ENCODE results near the gene DDX10.

Gene DDX10

GRCh38 chr11:108662700-108663099, 2.2 kb upstream of the DDX10 start:
- no peak for DNase-seq

DNA sequence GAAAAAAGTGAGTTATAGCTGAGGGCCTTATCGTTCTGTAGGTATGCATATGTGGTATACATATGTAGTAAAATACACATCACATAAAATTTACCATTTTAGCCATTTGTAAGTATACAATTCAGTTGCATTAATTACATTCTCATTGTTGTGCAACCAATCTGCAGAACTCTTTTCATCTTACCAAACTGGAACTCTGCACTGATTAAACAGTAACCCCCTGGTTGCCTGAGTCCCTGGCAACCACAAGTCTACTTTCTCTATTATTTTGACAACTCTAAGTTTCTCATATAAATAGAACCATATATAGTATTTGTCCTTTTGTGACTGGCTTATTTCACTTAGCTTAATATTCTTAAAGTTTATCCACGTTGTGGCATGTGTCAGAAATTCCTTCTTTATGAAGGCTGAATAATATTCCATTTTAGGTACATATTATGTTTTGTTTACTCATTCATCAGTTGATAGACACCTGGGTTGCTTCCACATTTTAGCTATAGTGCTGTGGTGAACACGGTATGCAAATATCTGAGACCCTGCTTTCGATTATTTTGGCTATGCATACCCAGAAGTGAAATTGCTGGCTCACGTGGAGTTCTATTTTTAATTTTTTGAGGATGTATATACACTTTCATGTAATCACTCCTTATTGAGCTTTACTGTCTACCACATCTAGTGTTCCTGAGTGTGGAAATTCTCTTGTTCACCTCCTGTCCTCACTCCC, 1.6 kb upstream of the DDX10 start:
- DNase-seq, result no peak

GRCh38 chr11:108666373-108666772, 1.5 kb downstream of the DDX10 start:
- DNase-seq, result no peak

- no peak for DNase-seq
Measured at GRCh38 chr11:108669286-108669685, 4.4 kb downstream of the DDX10 start.

- DNase-seq, result no peak
Measured at GRCh38 chr11:108669711-108670110, 4.8 kb downstream of the DDX10 start.

GRCh38 chr11:108670451-108670850, 5.6 kb downstream of the DDX10 start:
- DNase-seq, result no peak

DNA sequence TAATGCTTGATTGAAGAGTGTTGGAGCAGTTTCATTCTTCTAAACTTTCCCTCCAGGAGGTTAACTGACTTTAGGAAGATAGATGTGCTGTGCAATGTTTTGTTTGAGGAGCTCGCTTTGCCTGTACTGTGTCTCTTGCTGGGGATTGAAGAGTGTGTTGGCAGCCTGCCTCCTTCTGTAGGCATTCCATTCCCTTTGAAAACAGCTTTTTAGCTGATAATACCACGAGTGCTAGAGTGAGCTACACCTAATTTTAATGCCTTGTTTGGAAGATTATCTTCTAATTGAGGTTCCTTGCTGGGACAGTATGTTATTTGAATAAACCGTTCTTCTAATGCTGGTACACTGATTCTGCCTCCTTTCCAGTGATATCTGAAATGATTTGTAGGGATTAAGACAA, 7.2 kb downstream of the DDX10 start:
- no peak for DNase-seq

DNA sequence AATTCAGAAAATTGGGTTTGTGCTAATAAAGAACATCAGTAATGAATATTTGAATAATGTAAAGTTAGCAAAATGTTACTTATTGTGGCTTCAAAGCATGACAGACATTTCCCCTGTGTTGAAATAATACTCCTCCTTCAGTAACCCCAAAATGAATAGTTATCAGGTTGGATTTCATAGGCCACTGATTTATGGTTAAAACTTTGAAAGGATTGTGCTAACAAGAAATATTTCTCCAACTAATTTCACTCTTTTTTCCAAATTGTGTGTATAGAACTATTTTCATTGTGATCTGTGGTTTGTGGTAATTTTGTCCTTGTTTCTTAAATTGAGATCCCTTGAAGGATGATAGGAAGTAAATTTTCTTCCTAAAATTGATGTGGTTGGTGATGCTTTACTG, 7.9 kb downstream of the DDX10 start:
- no peak for DNase-seq

DNA sequence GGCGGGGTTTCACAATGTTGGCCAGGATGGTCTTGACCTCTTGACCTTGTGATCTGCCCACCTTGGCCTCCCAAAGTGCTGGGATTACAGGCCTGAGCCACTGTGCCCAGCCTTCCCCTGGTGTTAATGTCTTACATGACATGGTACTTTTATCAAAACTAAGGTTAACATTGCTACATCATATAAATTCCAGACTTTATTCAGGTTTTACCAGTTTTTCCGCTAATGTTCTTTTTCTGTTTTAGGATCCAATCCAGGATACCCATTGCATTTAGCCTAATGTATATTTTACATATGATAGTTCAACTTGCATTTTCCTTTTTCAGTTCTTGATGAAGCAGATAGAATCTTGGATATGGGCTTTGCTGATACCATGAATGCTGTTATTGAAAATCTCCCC, 14.2 kb downstream of the DDX10 start:
- no peak for DNase-seq

GRCh38 chr11:108680271-108680670, 15.4 kb downstream of the DDX10 start:
- DNase-seq, result no peak

- no peak for DNase-seq
Measured at GRCh38 chr11:108685419-108686130, 20.7 kb downstream of the DDX10 start.

DNA sequence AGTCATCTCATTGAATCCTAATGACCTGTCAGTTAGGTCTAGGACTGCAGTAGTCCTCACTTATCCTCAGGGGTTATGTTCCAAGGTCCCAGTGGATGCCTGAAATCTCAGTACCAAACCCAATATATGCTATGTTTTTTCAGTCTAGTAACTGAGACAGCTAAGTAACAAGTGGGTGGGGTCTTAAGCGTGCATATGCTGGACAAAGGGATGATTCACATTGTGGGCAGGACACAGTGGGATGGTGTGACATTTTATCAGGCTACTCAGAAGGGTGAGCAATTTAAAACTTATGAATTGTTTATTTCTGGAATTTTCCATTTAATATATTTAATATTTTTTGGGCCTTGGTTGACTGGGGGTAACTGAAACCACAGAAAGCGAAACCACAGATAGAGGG, 29.0 kb downstream of the DDX10 start:
- DNase-seq, result no peak

- DNase-seq, result no peak
Measured at GRCh38 chr11:108694846-108695245, 30.0 kb downstream of the DDX10 start.

DNA sequence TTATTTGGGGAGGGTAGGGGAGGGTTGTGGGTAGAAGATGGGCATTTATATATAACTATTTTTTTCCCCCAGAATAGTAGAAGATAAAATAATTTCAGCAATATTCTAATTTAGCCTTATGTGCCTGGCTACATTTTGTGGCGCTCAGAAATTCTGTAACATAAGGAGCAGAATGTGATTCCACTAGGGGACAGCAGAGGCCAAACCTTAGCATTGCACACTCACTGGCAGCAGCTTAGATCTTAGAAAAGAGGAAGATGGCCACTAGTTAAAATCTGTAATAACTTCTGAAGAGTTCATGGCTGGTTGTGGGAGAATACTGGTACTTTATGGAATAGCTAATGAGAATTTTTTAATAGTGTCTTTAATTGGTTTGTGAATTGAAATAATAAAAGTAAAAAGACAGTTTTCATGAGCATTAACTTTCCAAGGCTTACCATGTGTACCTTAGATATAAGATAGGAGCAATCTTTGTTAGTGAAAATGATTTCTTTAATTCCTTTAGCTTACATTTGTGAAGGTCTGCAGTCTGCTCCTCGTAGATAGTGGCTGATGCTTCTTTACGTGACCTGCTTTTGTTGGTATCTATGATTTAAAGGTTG, 33.1 kb downstream of the DDX10 start:
- no peak for DNase-seq

- no peak for DNase-seq
Measured at GRCh38 chr11:108698844-108699642, 34.2 kb downstream of the DDX10 start.

DNA sequence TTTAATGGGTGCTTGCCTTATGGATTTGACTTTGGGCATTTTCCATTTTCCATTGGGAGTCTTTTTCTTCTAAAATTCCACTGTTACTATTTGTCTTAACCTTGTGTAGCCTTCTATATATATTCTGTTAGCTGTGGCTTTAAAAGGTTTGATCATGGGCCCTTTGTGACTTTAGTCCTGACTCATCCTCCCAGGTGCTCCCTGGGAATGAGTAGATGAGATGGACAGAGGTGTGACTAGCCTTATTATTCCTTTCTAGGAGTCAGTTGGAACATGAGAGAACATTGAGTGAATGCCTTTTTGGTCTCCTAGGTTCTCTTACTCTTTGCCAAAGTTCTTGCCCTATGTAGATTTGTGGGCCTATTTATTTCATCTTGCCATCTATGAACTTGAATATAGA, 39.0 kb downstream of the DDX10 start:
- DNase-seq, result no peak

- DNase-seq, result no peak
Measured at GRCh38 chr11:108705061-108705460, 40.2 kb downstream of the DDX10 start.

DNA sequence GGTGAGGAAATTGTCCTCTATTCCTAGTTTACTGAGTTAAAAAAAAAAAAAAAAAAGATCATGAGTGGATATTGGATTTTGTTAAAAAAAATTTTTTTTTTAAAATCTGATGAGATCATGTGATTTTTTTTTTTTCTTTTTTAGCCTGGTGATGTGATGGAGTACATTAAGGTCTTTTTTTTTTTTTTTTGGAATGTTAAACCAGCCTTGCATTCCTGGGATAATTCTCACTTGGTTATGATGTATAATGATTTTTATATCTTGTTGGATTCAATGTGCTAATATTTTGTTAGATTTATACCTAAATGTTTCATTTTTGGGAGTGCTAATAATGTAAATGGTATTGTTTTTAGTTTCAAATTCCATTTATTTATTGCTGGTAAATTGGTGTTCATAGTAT, 43.3 kb downstream of the DDX10 start:
- DNase-seq, result no peak

- DNase-seq, result no peak
Measured at GRCh38 chr11:108709741-108710140, 44.9 kb downstream of the DDX10 start.

DNA sequence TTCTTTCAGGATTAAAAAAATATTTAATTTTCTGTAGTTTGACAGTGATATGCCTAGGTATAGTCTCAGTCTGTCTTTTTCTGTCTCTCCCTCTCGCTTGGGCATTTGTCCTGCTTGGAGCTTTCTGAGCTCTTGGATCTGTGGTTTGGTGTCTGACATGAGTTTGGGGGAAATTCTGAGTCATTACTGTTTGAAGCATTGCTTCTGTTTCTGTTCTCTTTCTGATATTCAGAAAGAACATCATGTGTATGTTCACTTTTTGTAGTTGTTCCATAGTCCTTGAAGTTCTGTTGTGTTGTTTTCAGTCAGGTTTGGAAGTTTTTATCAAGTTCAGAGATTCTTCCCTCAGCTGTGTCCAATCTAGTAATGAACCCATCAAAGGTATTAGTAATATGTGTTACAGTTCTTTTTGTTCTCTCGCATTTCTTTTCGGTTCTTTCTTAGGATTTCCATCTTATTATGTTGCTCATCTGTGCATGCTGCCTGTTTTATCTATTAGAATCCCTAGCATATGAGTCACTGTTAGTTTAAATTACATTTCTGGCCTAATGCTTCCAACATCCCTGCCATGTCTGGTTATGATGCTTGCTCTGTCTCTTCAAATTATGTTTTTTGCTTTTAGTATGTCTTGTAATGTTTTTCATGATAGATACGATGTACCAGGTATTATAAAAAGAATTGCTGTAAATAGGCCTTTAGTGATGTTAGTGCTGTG, 48.4 kb downstream of the DDX10 start:
- DNase-seq, result no peak

- DNase-seq, result no peak
Measured at GRCh38 chr11:108715239-108715638, 50.4 kb downstream of the DDX10 start.

GRCh38 chr11:108718466-108718865, 53.6 kb downstream of the DDX10 start:
- DNase-seq, result no peak

Data from activated T-cell treated with anti-CD3 and anti-CD28 coated beads, Interleukin-2, amount 50 U/mL, for 1 hour (primary cell).